Mesenchymal stem cell (in vitro differentiated cells and primary cell): Measurements from ENCODE around the gene SOX18.

Experiments used
- DNase-seq: peaks from one replicate; pipeline ENCODE4 v3.0.0-alpha.2; 2013
- H2AFZ ChIP-seq: one replicate; pipeline ENCODE4 v1.6.1; 2013; ENCODE audit warnings: low read depth, mild to moderate bottlenecking, control low read depth, inconsistent platforms, low read length, moderate library complexity
- H2AK5ac ChIP-seq: 2 replicates; pipeline ENCODE4 v1.6.1; 2013; ENCODE audit warnings: low read length, moderate library complexity, mild to moderate bottlenecking, inconsistent platforms; ENCODE audit not compliant: severe bottlenecking
- H2BK120ac ChIP-seq: one replicate; pipeline ENCODE4 v1.6.1; 2013; ENCODE audit warnings: low read depth, mild to moderate bottlenecking, inconsistent platforms, low read length, moderate library complexity
- H2BK12ac ChIP-seq, 2 experiments: one replicate each; pipeline ENCODE4 v1.6.1; 2013; ENCODE audit warnings: inconsistent platforms in 2 of 2, low read length in 2 of 2, mild to moderate bottlenecking in 2 of 2, moderate library complexity in 2 of 2, control low read depth in 1 of 2
- H2BK15ac ChIP-seq: one replicate; pipeline ENCODE4 v1.6.1; 2013; ENCODE audit warnings: mild to moderate bottlenecking, low read depth, inconsistent platforms; ENCODE audit not compliant: poor library complexity, severe bottlenecking
- H2BK5ac ChIP-seq: 2 replicates; pipeline ENCODE4 v1.6.1; 2013; ENCODE audit warnings: low read depth, mild to moderate bottlenecking, low read length, control low read depth, inconsistent platforms; ENCODE audit not compliant: poor library complexity, severe bottlenecking
- H3K14ac ChIP-seq, 2 experiments: one replicate each; pipeline ENCODE4 v1.6.1; 2013; ENCODE audit warnings: inconsistent platforms in 2 of 2, low read length in 2 of 2, control low read depth in 1 of 2, mild to moderate bottlenecking in 1 of 2, moderate library complexity in 1 of 2
- H3K18ac ChIP-seq, 2 experiments: one replicate each; pipeline ENCODE4 v1.6.1; 2013; ENCODE audit warnings: inconsistent platforms in 2 of 2, low read length in 2 of 2, control low read depth in 1 of 2, low read depth in 1 of 2, mild to moderate bottlenecking in 1 of 2
- H3K23ac ChIP-seq, 2 experiments: one replicate each; pipeline ENCODE4 v1.6.1; 2013; ENCODE audit warnings: inconsistent platforms in 2 of 2, low read length in 2 of 2, mild to moderate bottlenecking in 2 of 2, moderate library complexity in 2 of 2, control low read depth in 1 of 2
- H3K27ac ChIP-seq: 2 replicates; pipeline ENCODE4 v1.5.1; 2013; ENCODE audit warnings: mild to moderate bottlenecking, moderate library complexity, low read length, control low read depth, inconsistent platforms; ENCODE audit not compliant: poor library complexity, severe bottlenecking
- H3K27me3 ChIP-seq, 2 experiments: 2 replicates each; pipeline versions ENCODE4 v1.6.1 to v1.7.0; 2013; ENCODE audit warnings: low read length in 2 of 2, mild to moderate bottlenecking in 2 of 2, moderate library complexity in 2 of 2, control low read depth in 1 of 2, inconsistent platforms in 1 of 2; ENCODE audit not compliant: control insufficient read depth in 1 of 2, insufficient read depth in 1 of 2
- H3K36me3 ChIP-seq, 2 experiments: 2 replicates each; pipeline versions ENCODE4 v1.6.1 to v1.7.0; 2013; ENCODE audit warnings: low read length in 2 of 2, control low read depth in 1 of 2, inconsistent platforms in 1 of 2, low read depth in 1 of 2, mild to moderate bottlenecking in 1 of 2; ENCODE audit not compliant: insufficient read depth in 2 of 2, control insufficient read depth in 1 of 2
- H3K4ac ChIP-seq, 2 experiments: one replicate each; pipeline ENCODE4 v1.6.1; 2013; ENCODE audit warnings: inconsistent platforms in 2 of 2, low read length in 2 of 2, mild to moderate bottlenecking in 2 of 2, moderate library complexity in 2 of 2, control low read depth in 1 of 2, low read depth in 1 of 2
- H3K4me1 ChIP-seq: 2 replicates; pipeline ENCODE4 v1.6.1; 2013; ENCODE audit warnings: low read depth, low read length, control low read depth; ENCODE audit not compliant: control insufficient read depth, insufficient read depth
- H3K4me2 ChIP-seq: 2 replicates; pipeline ENCODE4 v1.6.1; 2013; ENCODE audit warnings: low read length, mild to moderate bottlenecking, inconsistent platforms; ENCODE audit not compliant: poor library complexity, severe bottlenecking
- H3K4me3 ChIP-seq, 2 experiments: 2 replicates each; pipeline versions ENCODE4 v1.5.1 to v1.7.0; 2013; ENCODE audit warnings: low read length in 2 of 2, mild to moderate bottlenecking in 2 of 2, control low read depth in 1 of 2, low read depth in 1 of 2; ENCODE audit not compliant: insufficient read depth in 1 of 2
- H3K79me1 ChIP-seq: replicated peaks from 2 replicates; pipeline ENCODE4 v1.6.1; 2013; ENCODE audit warnings: mild to moderate bottlenecking, control low read depth, low read length, inconsistent platforms; ENCODE audit not compliant: poor library complexity, severe bottlenecking
- H3K9ac ChIP-seq: 2 replicates; pipeline ENCODE4 v1.7.0; 2013; ENCODE audit warnings: mild to moderate bottlenecking, low read length, moderate library complexity
- H3K9me3 ChIP-seq: 2 replicates; pipeline ENCODE4 v1.7.0; 2013; ENCODE audit warnings: mild to moderate bottlenecking, low read length; ENCODE audit not compliant: control insufficient read depth
- H4K8ac ChIP-seq: one replicate; pipeline ENCODE4 v1.6.1; 2013; ENCODE audit warnings: inconsistent platforms, mild to moderate bottlenecking, low read length, moderate library complexity
- H4K91ac ChIP-seq: one replicate; pipeline ENCODE4 v1.6.1; 2013; ENCODE audit warnings: mild to moderate bottlenecking, low read length, inconsistent platforms
- WGBS: methylation state at CpG from one replicate; pipeline ENCODE4 v1.1.7; 2013; ENCODE audit warnings: mixed read lengths; 5-methylcytosine and 5-hydroxymethylcytosine counted together

Gene SOX18

GRCh38 chr20:64025101-64025825 is 24.2 kb downstream of the SOX18 start:
- H3K23ac ChIP-seq: no peak overlapping the region

GRCh38 chr20:64024141-64024990 is 25.1 kb downstream of the SOX18 start:
- 95% methylated on average over 16 of the region's 17 CpGs for WGBS
- Histone ChIP-seq H3K23ac (no peak overlapping the region), H3K36me3 (peaks cover 90% of the 10 kb centered on the region in 2 experiments), H2BK12ac (no peak overlapping the region), H2AK5ac (no peak overlapping the region), H3K14ac (no peak overlapping the region), H3K4me2 (no peak overlapping the region), H3K27ac (no peak overlapping the region), H3K4ac (no peak overlapping the region), H3K27me3 (no peaks in the 10 kb centered on the region), H4K91ac (peak overlapping the region; percentile 56), H3K18ac (no peak overlapping the region), H3K9me3 (no peaks in the 10 kb centered on the region), H2BK15ac (no peak overlapping the region), H3K9ac (no peak overlapping the region), H3K4me3 (no peak overlapping the region), H2BK5ac (no peak overlapping the region), H2AFZ (no peak overlapping the region), H3K79me1 (peaks cover 42% of the 10 kb centered on the region), H2BK120ac (no peak overlapping the region), H4K8ac (no peak overlapping the region), H3K4me1 (peaks cover 7% of the 10 kb centered on the region)
- DNase-seq: no peak

More at GRCh38 chr20:64025101-64025825, 24.2 kb downstream of the SOX18 start:
- no peak overlapping the region for H2BK12ac ChIP-seq
- no peak overlapping the region for H2BK5ac ChIP-seq
- H3K4me3 ChIP-seq: no peak overlapping the region
- H3K4me2 ChIP-seq: no peak overlapping the region
- no peak overlapping the region for H4K91ac ChIP-seq
- no peaks in the 10 kb centered on the region for H3K9me3 ChIP-seq
- no peak overlapping the region for H3K4ac ChIP-seq
- no peak overlapping the region for H3K9ac ChIP-seq
- no peak overlapping the region for H3K18ac ChIP-seq
- 96% methylated on average over 18 of the region's 18 CpGs for WGBS
- H3K36me3 ChIP-seq: peaks cover 90 to 93% of the 10 kb centered on the region in 2 experiments
- H2AFZ ChIP-seq: no peak overlapping the region
- H3K79me1 ChIP-seq: peaks cover 39% of the 10 kb centered on the region
- no peak overlapping the region for H3K27ac ChIP-seq
- no peak overlapping the region for H4K8ac ChIP-seq
- H2BK120ac ChIP-seq: no peak overlapping the region
- H3K4me1 ChIP-seq: peaks cover 7% of the 10 kb centered on the region
- DNase-seq: no peak
- H3K27me3 ChIP-seq: no peaks in the 10 kb centered on the region
- no peak overlapping the region for H2AK5ac ChIP-seq
- no peak overlapping the region for H3K14ac ChIP-seq
- no peak overlapping the region for H2BK15ac ChIP-seq

- 93% methylated on average over 15 of the region's 15 CpGs for WGBS
- H3K23ac ChIP-seq: no peak overlapping the region
- no peak overlapping the region for H3K27ac ChIP-seq
Observed at GRCh38 chr20:64023361-64024140, 25.9 kb downstream of the SOX18 start.

More at GRCh38 chr20:64023361-64024140, 25.9 kb downstream of the SOX18 start:
- Histone ChIP-seq H3K4me3 (no peak overlapping the region), H3K9ac (no peak overlapping the region), H2BK15ac (no peak overlapping the region), H2AK5ac (no peak overlapping the region), H3K9me3 (no peaks in the 10 kb centered on the region), H3K14ac (no peak overlapping the region), H2BK5ac (no peak overlapping the region), H2BK12ac (no peak overlapping the region), H4K91ac (no peak overlapping the region), H3K4ac (no peak overlapping the region), H4K8ac (no peak overlapping the region), H3K4me2 (no peak overlapping the region), H3K79me1 (peaks cover 47% of the 10 kb centered on the region), H2BK120ac (no peak overlapping the region), H3K36me3 (peaks cover 89 to 92% of the 10 kb centered on the region in 2 experiments), H3K27me3 (no peaks in the 10 kb centered on the region), H2AFZ (no peak overlapping the region), H3K18ac (no peak overlapping the region), H3K4me1 (peaks cover 7% of the 10 kb centered on the region)
- no peak for DNase-seq
